Muscle layer of duodenum (tissue), 2 donors: ENCODE data around the gene ZMIZ1.

Experiments used
- H3K27ac ChIP-seq: one replicate; pipeline ENCODE4 v1.7.0; 2013; ENCODE audit warnings: mild to moderate bottlenecking, low read length
- H3K27me3 ChIP-seq: one replicate; pipeline ENCODE4 v1.7.0; 2013; ENCODE audit warnings: low read depth, mild to moderate bottlenecking, control low read depth, low read length
- H3K36me3 ChIP-seq, 2 donors: one replicate each; pipeline ENCODE4 v1.7.0; 2013; ENCODE audit warnings: low read length in 2 of 2, control low read depth in 1 of 2, mild to moderate bottlenecking in 1 of 2; ENCODE audit not compliant: insufficient read depth in 2 of 2, control insufficient read depth in 1 of 2
- H3K4me1 ChIP-seq, 2 donors: one replicate each; pipeline ENCODE4 v1.7.0; 2013; ENCODE audit warnings: low read length in 2 of 2, mild to moderate bottlenecking in 2 of 2, control low read depth in 1 of 2, moderate library complexity in 1 of 2; ENCODE audit not compliant: insufficient read depth in 2 of 2, control insufficient read depth in 1 of 2
- H3K4me3 ChIP-seq, 2 donors: one replicate each; pipeline ENCODE4 v1.7.0; 2013; ENCODE audit warnings: low read length in 2 of 2, low read depth in 1 of 2, mild to moderate bottlenecking in 1 of 2
- H3K9me3 ChIP-seq, 2 donors: one replicate each; pipeline ENCODE4 v1.7.0; 2013; ENCODE audit warnings: low read length in 2 of 2, control low read depth in 1 of 2, mild to moderate bottlenecking in 1 of 2; ENCODE audit not compliant: control insufficient read depth in 1 of 2
- donor health status: healthy.

The ZMIZ1 gene

GRCh38 chr10:79282388-79282787, 213.6 kb downstream of the ZMIZ1 start:
- peaks cover 8 to 38% of the 10 kb centered on the region in 2 donors for H3K4me1 ChIP-seq
- H3K27ac ChIP-seq: no peak overlapping the region
- no peaks in the 10 kb centered on the region for H3K27me3 ChIP-seq
- H3K36me3 ChIP-seq: peaks cover 23 to 34% of the 10 kb centered on the region in 2 donors
- H3K4me3 ChIP-seq: no peak overlapping the region
- H3K9me3 ChIP-seq: no peaks in the 10 kb centered on the region

GRCh38 chr10:79283616-79284015, 214.8 kb downstream of the ZMIZ1 start:
- H3K9me3 ChIP-seq: no peaks in the 10 kb centered on the region
- no peak overlapping the region for H3K4me3 ChIP-seq
- H3K27me3 ChIP-seq: no peaks in the 10 kb centered on the region
- H3K36me3 ChIP-seq: peaks cover 19 to 29% of the 10 kb centered on the region in 2 donors
- H3K4me1 ChIP-seq: peaks cover 8 to 38% of the 10 kb centered on the region in 2 donors
- no peak overlapping the region for H3K27ac ChIP-seq

GRCh38 chr10:79284158-79284871, 215.5 kb downstream of the ZMIZ1 start:
- Histone ChIP-seq H3K36me3 (peaks cover 21 to 29% of the 10 kb centered on the region in 2 donors), H3K4me1 (peaks cover 8 to 38% of the 10 kb centered on the region in 2 donors), H3K9me3 (no peaks in the 10 kb centered on the region), H3K27me3 (no peaks in the 10 kb centered on the region), H3K4me3 (no peak overlapping the region), H3K27ac (no peak overlapping the region)

- Histone ChIP-seq H3K27ac (peak overlapping the region; percentile 50), H3K9me3 (no peaks in the 10 kb centered on the region), H3K27me3 (no peaks in the 10 kb centered on the region), H3K4me1 (peaks cover 8 to 38% of the 10 kb centered on the region in 2 donors), H3K36me3 (peaks cover 26 to 33% of the 10 kb centered on the region in 2 donors), H3K4me3 (peak overlapping the region in 1 of 2 donors; percentile 9)
Observed at GRCh38 chr10:79285315-79286197, 216.8 kb downstream of the ZMIZ1 start.

GRCh38 chr10:79286318-79286951, 217.7 kb downstream of the ZMIZ1 start:
- H3K27ac ChIP-seq: no peak overlapping the region
- H3K4me1 ChIP-seq: peaks cover 8 to 38% of the 10 kb centered on the region in 2 donors
- H3K27me3 ChIP-seq: no peaks in the 10 kb centered on the region
- peak overlapping the region in 1 of 2 donors; percentile 9 for H3K4me3 ChIP-seq
- H3K36me3 ChIP-seq: peaks cover 33 to 37% of the 10 kb centered on the region in 2 donors
- H3K9me3 ChIP-seq: no peaks in the 10 kb centered on the region

GRCh38 chr10:79287973-79288723, 219.4 kb downstream of the ZMIZ1 start:
- no peaks in the 10 kb centered on the region for H3K27me3 ChIP-seq
- H3K36me3 ChIP-seq: peaks cover 45% of the 10 kb centered on the region in 2 donors
- peaks cover 8 to 46% of the 10 kb centered on the region in 2 donors for H3K4me1 ChIP-seq
- H3K9me3 ChIP-seq: no peaks in the 10 kb centered on the region
- H3K27ac ChIP-seq: no peak overlapping the region
- no peak overlapping the region for H3K4me3 ChIP-seq

- H3K36me3 ChIP-seq: peaks cover 48 to 59% of the 10 kb centered on the region in 2 donors
- H3K4me1 ChIP-seq: peaks cover 8 to 39% of the 10 kb centered on the region in 2 donors
- no peak overlapping the region for H3K4me3 ChIP-seq
- no peaks in the 10 kb centered on the region for H3K27me3 ChIP-seq
- H3K27ac ChIP-seq: no peak overlapping the region
- no peaks in the 10 kb centered on the region for H3K9me3 ChIP-seq
Observed at GRCh38 chr10:79289801-79290200, 221.0 kb downstream of the ZMIZ1 start.

- H3K4me1 ChIP-seq: peaks cover 0 to 17% of the 10 kb centered on the region in 2 donors
- H3K4me3 ChIP-seq: no peak overlapping the region
- no peak overlapping the region for H3K27ac ChIP-seq
- H3K27me3 ChIP-seq: no peaks in the 10 kb centered on the region
- peaks cover 51 to 80% of the 10 kb centered on the region in 2 donors for H3K36me3 ChIP-seq
- no peaks in the 10 kb centered on the region for H3K9me3 ChIP-seq
Observed at GRCh38 chr10:79292026-79292766, 223.4 kb downstream of the ZMIZ1 start.

- H3K27me3 ChIP-seq: no peaks in the 10 kb centered on the region
- no peak overlapping the region for H3K4me3 ChIP-seq
- H3K27ac ChIP-seq: no peak overlapping the region
- H3K9me3 ChIP-seq: no peaks in the 10 kb centered on the region
- peaks cover 56 to 89% of the 10 kb centered on the region in 2 donors for H3K36me3 ChIP-seq
- peaks cover 0 to 17% of the 10 kb centered on the region in 2 donors for H3K4me1 ChIP-seq
Observed at GRCh38 chr10:79292891-79293746, 224.4 kb downstream of the ZMIZ1 start.
